Kidney (tissue), 14 donors: ENCODE data around the gene TREM1. TPM values are rescaled to one million over a fixed set of nuclear protein-coding genes. Genes with fewer than 3 reads are reported as not detected.

Experiments used
- DNase-seq, 5 donors: peaks; one replicate each; pipeline ENCODE4 v3.0.0-alpha.2; 2013 to 2020
- FAIRE-seq: peaks from 2 replicates; lab custom pipeline; 2012; peaks lifted over from hg19 to GRCh38; lab: Jason Lieb, UNC
- H3K27ac ChIP-seq, 2 donors: one replicate each; pipeline ENCODE4 v1.7.0; 2013; ENCODE audit warnings: low read depth in 2 of 2, low read length in 2 of 2, inconsistent platforms in 1 of 2
- H3K27me3 ChIP-seq: one replicate; pipeline ENCODE4 v1.7.1; 2013; ENCODE audit warnings: low read length, inconsistent platforms; ENCODE audit not compliant: control insufficient read depth, insufficient read depth
- H3K36me3 ChIP-seq, 3 donors: one replicate each; pipeline versions ENCODE4 v1.7.0 to v1.7.1; 2013; ENCODE audit warnings: low read length in 3 of 3, control low read depth in 1 of 3, inconsistent platforms in 1 of 3; ENCODE audit not compliant: insufficient read depth in 3 of 3, control insufficient read depth in 2 of 3
- H3K4me1 ChIP-seq, 3 donors: one replicate each; pipeline versions ENCODE4 v1.7.0 to v1.7.1; 2013; ENCODE audit warnings: low read length in 3 of 3, inconsistent platforms in 1 of 3, low read depth in 1 of 3; ENCODE audit not compliant: control insufficient read depth in 2 of 3, insufficient read depth in 2 of 3
- H3K4me3 ChIP-seq, 3 donors: one replicate each; pipeline versions ENCODE4 v1.7.0 to v1.8.1; 2013; ENCODE audit warnings: low read length in 3 of 3, control low read depth in 1 of 3, inconsistent platforms in 1 of 3
- H3K9ac ChIP-seq, 3 donors: one replicate each; pipeline versions ENCODE4 v1.7.0 to v1.7.1; 2013; ENCODE audit warnings: low read length in 3 of 3, control low read depth in 1 of 3, inconsistent platforms in 1 of 3
- H3K9me3 ChIP-seq, 3 donors: one replicate each; pipeline versions ENCODE4 v1.7.0 to v1.7.1; 2013; ENCODE audit warnings: low read length in 3 of 3, control low read depth in 1 of 3, inconsistent platforms in 1 of 3; ENCODE audit not compliant: control insufficient read depth in 2 of 3, insufficient read depth in 1 of 3
- intact Hi-C: fragments of 100-400 bp; cut with DNase I; formaldehyde crosslinking; loops from one replicate; pipeline ENCODE4 v1.11.1; 2022
- polyA plus RNA-seq: library from polyadenylated mRNA; stranded (reverse); fragments of 350-450 nt; fragmentation: Illumina TruSeq; extraction: RNeasy Lipid Tissue Mini Kit (QIAGEN cat#74804); gene quantifications from one replicate; pipeline ENCODE4 v1.2.3, GENCODE V29; 2014; ENCODE audit warnings: low read depth, low replicate concordance; ENCODE audit not compliant: insufficient read depth
- total RNA-seq: library from RNA; stranded (reverse); fragmentation: NEBNext Ultra II Directional; extraction: Animal tissue kit (Norgen Biotek cat#: 25700); gene quantifications from one replicate; pipeline ENCODE4 v1.2.1, GENCODE V29; 2021
- TF ChIP-seq, protein P1 (sequence below): IDR thresholded peaks from 3 replicates; pipeline ENCODE4 v1.5.1; 2012; ENCODE audit warnings: mild to moderate bottlenecking, moderate library complexity, borderline replicate concordance; ENCODE audit not compliant: insufficient read depth; ENCODE audit errors: extremely low read depth
- donor health status: control.
- donor health status: control.
- donor health status: control.
- donor health status: control.
- donor health status: control.
- donor health status: DM: yes; HTN: yes; CAD: no.
- donor health status: Normal renal cell carcinoma (clear cell type).

Gene TREM1
- total and polyA plus RNA-seq, 2 donors from 2014 or later: 1.4 TPM; not detected in 1

DNA sequence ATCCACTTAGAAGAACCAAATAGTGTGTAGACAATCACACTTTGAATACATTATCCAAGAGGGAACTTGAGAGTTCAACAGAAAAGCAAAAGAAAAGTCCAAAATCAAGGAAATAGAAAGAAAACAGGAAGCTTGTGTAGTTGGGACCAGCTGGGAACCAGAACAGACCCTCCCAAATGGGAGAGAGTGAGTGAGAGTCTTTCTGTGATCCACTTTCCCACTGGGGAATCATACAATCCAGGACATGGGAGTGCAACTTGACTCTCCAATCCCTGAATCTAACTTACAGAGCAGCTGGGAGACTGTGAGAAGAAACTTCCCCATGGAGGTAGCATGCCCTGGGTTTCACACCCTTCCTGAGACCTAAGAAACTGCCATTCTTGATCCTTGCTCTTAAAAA is 31.4 kb downstream of the TREM1 start:
- TF ChIP-seq, protein P1, sequence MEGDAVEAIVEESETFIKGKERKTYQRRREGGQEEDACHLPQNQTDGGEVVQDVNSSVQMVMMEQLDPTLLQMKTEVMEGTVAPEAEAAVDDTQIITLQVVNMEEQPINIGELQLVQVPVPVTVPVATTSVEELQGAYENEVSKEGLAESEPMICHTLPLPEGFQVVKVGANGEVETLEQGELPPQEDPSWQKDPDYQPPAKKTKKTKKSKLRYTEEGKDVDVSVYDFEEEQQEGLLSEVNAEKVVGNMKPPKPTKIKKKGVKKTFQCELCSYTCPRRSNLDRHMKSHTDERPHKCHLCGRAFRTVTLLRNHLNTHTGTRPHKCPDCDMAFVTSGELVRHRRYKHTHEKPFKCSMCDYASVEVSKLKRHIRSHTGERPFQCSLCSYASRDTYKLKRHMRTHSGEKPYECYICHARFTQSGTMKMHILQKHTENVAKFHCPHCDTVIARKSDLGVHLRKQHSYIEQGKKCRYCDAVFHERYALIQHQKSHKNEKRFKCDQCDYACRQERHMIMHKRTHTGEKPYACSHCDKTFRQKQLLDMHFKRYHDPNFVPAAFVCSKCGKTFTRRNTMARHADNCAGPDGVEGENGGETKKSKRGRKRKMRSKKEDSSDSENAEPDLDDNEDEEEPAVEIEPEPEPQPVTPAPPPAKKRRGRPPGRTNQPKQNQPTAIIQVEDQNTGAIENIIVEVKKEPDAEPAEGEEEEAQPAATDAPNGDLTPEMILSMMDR: no peak
- DNase-seq (no peak), FAIRE-seq (no peak)
- Histone ChIP-seq H3K9me3 (peaks cover 0 to 4% (median 0%) of the 10 kb centered on the region in 3 donors), H3K36me3 (no peaks in the 10 kb centered on the region), H3K4me3 (no peak overlapping the region), H3K27me3 (no peaks in the 10 kb centered on the region), H3K4me1 (peaks cover 0 to 3% (median 3%) of the 10 kb centered on the region in 3 donors), H3K27ac (no peak overlapping the region), H3K9ac (no peak overlapping the region)
- intact Hi-C loops: no loop called here

DNA sequence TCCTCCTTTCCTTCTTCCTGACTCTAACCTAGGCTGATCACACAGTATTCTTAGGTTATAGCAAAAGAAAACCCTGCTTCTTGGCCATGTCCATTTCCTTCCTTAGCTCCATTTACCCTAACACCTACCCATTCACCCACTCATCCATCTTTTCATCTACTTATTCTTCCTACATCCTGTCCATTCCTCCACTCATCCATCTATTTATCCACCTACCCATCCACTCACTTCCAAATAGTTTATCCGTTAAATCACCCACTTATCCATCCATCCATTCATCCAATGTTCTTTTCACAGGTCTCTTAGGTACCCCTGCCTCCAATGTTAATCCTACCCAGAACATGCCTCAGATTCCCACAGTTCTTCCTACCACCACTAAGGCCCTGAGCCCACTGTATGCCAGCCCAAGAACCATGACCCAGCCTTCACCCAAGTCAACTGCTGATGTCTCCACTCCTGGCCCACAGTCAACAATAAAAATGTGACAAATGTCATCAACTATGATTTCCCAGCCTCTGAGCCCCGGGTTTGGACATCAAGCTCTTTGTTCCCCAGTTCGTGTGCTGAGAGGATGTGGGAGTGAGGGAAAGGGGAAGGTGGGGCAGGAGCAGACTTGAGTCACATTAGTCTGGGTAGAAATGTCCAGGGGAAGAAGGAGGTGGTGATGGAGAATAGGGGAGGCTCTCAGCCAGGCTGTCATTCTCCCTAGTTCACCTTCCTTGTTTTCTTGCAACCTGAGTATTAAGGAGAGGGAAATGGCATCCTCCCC is 33.9 kb downstream of the TREM1 start:
- TF ChIP-seq, protein P1: no peak
- H3K9me3 ChIP-seq: no peaks in the 10 kb centered on the region
- FAIRE-seq (no peak), DNase-seq (no peak)
- no peak overlapping the region for H3K27ac ChIP-seq
- intact Hi-C loops: no loop called here
- H3K4me3 ChIP-seq: no peak overlapping the region
- H3K27me3 ChIP-seq: no peaks in the 10 kb centered on the region
- H3K4me1 ChIP-seq: peaks cover 0 to 3% (median 3%) of the 10 kb centered on the region in 3 donors
- H3K9ac ChIP-seq: no peak overlapping the region
- H3K36me3 ChIP-seq: no peaks in the 10 kb centered on the region

DNA sequence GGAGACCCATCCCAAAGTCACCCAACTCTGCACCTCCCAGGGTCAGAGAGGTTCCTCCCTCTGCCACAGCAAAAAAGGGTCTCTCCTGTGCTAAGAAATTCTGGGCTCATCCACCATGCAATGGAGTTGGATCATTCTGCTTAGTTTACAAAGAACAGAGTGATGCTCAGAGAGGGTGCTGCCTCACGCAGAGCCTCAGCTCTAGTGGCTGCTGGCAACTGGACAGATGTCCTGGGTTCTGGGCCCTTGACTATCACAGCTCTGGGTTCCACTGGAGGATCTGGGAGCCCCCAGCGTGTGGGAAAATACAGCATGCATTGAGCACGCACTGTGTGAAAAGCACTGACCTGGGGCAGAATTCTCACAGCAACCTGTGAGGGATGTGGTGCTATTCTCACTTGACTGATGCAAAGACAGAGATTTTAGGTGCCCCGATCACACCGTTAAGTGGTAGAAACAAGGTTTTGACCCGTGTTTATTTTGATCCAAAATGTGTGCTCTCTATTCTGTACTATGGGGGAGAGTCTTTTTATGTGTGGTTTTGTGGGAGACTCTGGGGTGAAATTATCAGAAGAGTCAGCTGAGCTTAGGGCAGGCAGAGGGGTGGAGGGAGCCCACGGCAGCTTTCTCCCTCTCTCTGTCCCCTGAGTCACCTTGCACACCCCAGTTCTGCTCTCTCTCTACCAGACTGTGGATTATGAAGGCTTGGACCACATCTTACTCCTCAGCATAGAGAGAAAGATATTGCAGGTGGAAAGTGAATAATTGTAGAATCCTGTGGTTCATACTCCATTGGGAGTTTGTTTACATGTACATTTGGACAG is 38.4 kb downstream of the TREM1 start:
- Histone ChIP-seq H3K9me3 (no peaks in the 10 kb centered on the region), H3K4me3 (no peak overlapping the region), H3K27me3 (no peaks in the 10 kb centered on the region), H3K36me3 (no peaks in the 10 kb centered on the region), H3K4me1 (no peaks in the 10 kb centered on the region), H3K27ac (no peak overlapping the region), H3K9ac (no peak overlapping the region)
- no peak for FAIRE-seq
- DNase-seq: no peak
- intact Hi-C loops: no loop called here
- TF ChIP-seq, protein P1: no peak
